Measurements from ENCODE around the gene ST6GALNAC4. TPM values are rescaled to one million over a fixed set of nuclear protein-coding genes. Genes with fewer than 3 reads are reported as not detected.
A peak's percentile ranks its signal among the peaks of the same experiment; 100 is the strongest.
"Not testable (repeated sequence)": the region's sequence is repeated elsewhere in the genome, so short reads cannot be mapped to it uniquely, and the experiment has no call there.

The ST6GALNAC4 gene
- total and polyA plus RNA-seq, 8 donors, result 3.7 to 33.6 (median 13.0) TPM

DNA sequence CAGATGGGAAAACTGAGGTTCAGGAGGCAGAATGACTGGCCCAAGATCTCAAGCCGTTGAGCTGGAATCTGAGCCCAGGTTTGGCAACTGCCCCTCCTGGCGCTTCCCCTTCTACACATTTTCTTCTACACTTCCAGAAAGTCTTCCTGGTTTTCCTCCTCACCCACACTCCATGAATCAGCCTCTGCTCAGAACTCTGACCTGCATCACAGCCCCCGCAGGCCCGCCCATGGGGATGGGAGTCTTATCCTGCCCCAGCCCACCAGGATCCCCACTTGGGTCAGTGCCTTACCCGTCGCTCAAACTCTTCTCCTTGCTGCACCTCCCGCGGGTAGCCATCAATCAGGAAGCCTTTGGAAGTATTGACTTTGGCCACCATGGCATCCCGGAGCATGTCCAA, 45.3 kb downstream of the ST6GALNAC4 start:
- whole genome bisulfite sequencing, 5 donors, result 81 to 96% (median 93%) methylated on average over 9 of the region's 9 CpGs
- no peak for DNase-seq
- intact Hi-C loops (cut with DNase I; ENCODE audit: low total_unique reads), result no loop called here
- Histone ChIP-seq H3K4me1 (peaks cover 31 to 36% (median 34%) of the 10 kb centered on the region in 4 donors), H3K27ac (no peak overlapping the region), H3K4me3 (no peak overlapping the region), H3K9me3 (no peaks in the 10 kb centered on the region), H3K36me3 (peaks cover 8 to 61% (median 48%) of the 10 kb centered on the region in 4 donors), H3K27me3 (no peaks in the 10 kb centered on the region)
- no peak for TF ChIP-seq POLR2A (IDR thresholded peaks at IDR 0.05)
- no peak for TF ChIP-seq EP300 (IDR thresholded peaks at IDR 0.05)
- TF ChIP-seq, protein P1, sequence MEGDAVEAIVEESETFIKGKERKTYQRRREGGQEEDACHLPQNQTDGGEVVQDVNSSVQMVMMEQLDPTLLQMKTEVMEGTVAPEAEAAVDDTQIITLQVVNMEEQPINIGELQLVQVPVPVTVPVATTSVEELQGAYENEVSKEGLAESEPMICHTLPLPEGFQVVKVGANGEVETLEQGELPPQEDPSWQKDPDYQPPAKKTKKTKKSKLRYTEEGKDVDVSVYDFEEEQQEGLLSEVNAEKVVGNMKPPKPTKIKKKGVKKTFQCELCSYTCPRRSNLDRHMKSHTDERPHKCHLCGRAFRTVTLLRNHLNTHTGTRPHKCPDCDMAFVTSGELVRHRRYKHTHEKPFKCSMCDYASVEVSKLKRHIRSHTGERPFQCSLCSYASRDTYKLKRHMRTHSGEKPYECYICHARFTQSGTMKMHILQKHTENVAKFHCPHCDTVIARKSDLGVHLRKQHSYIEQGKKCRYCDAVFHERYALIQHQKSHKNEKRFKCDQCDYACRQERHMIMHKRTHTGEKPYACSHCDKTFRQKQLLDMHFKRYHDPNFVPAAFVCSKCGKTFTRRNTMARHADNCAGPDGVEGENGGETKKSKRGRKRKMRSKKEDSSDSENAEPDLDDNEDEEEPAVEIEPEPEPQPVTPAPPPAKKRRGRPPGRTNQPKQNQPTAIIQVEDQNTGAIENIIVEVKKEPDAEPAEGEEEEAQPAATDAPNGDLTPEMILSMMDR (IDR thresholded peaks at IDR 0.05), result no peak
- no peak for TF ChIP-seq POLR2AphosphoS5 (IDR thresholded peaks at IDR 0.05)

DNA sequence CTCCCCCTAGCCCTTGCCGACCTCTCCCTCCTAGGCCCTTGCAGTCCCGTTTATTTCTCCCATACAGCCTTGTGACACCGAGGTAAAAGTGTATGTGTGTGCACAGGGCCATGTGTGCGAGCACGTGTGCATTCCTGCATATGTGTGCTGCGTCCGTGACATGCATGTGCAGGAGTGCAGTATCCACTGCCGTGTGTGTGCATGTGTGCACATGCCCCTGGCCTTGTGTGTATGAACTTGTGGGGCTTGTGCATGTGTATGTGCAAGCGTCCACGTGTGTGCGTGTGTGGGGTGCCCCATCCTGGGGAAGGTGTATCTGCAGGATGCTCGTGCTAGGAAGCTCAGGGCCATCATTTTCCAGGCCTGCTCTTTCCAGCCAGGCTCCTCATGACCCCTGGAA, 46.0 kb downstream of the ST6GALNAC4 start:
- Histone ChIP-seq H3K36me3 (peaks cover 8 to 61% (median 48%) of the 10 kb centered on the region in 4 donors), H3K27ac (no peak overlapping the region), H3K9me3 (no peaks in the 10 kb centered on the region), H3K4me1 (peaks cover 24 to 29% (median 28%) of the 10 kb centered on the region in 4 donors), H3K4me3 (no peak overlapping the region), H3K27me3 (no peaks in the 10 kb centered on the region)
- no peak for TF ChIP-seq POLR2AphosphoS5 (IDR thresholded peaks at IDR 0.05)
- TF ChIP-seq, protein P1 (IDR thresholded peaks at IDR 0.05), result no peak
- no peak for TF ChIP-seq EP300 (IDR thresholded peaks at IDR 0.05)
- TF ChIP-seq POLR2A (IDR thresholded peaks at IDR 0.05), result no peak
- no peak for DNase-seq
- WGBS, 5 donors, result 82 to 93% (median 86%) methylated on average over 12 of the region's 12 CpGs
- intact Hi-C loops (cut with DNase I; ENCODE audit: low total_unique reads), result no loop called here

DNA sequence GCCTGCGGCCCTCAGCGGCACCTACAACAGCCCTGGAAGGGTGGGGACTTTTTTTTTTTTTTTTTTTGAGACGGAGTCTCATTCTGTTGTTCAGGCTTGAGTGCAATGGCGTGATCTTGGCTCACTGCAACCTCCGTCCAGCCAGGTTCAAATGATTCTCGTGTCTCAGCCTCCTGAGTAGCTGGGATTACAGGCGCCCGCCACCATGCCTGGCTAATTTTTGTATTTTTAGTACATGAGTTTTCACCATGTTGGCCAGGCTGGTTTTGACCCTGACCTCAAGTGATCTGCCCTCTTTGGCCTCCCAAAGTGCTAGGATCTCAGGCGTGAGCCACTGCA, 46.7 kb downstream of the ST6GALNAC4 start:
- TF ChIP-seq, protein P1 (IDR thresholded peaks at IDR 0.05), result peak in 1 of 7 experiments; percentile 27
- intact Hi-C loops (cut with DNase I; ENCODE audit: low total_unique reads), result not testable (repeated sequence)

DNA sequence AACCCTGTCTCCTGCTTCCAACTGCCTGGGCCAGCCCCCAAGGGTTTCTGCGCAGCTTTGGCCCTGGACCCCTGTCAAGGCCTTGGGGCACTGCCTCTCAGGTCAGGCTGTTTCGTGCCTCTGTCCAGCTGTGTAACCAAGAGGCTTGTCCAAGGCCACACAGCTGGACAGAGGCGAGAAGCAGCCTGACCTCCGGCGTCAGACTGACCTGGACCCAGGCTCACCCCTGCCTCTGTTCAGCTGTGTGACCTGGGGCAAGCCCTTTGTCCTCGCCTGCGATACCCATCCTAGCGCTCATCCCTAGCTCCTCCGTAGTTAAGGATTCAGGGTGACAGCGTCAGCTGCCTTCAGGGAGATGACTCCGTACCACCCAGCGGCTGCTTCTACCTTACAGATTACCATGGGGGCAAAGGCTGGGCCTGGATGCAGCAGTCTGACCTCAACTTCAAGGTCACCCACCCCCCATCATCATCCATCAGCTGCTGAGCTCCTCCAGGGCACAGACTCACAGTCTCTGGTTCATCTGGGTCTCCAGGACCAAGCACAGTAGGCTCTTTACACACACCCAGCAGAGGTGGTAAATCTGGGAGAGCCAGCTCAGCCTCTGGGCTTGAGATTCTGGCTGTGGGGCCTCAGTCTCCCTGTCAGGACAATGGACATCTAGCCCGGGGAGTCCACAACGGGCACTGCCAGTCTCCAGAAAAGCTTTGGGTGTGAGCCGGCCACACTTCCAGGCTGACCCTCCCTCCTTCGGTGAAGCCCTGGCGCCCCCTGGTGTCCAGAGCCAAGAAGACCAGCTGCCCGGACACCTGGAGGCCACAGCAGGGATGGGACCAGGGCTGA, 47.3 kb downstream of the ST6GALNAC4 start:
- peak; percentile 90 to 92 for DNase-seq
- intact Hi-C loops (cut with DNase I; ENCODE audit: low total_unique reads), result loop anchor here (10.0 kb wide), 1 partner anchor 65 kb away; the partner anchor contains the start of gene FPGS
- peak in 1 of 3 donors; percentile 69 for TF ChIP-seq POLR2AphosphoS5 (IDR thresholded peaks at IDR 0.05)
- TF ChIP-seq EP300 (IDR thresholded peaks at IDR 0.05), result no peak
- TF ChIP-seq, protein P1 (IDR thresholded peaks at IDR 0.05), result peak in 5 of 7 experiments; percentile 56 to 96 (median 82)
- TF ChIP-seq POLR2A (IDR thresholded peaks at IDR 0.05), result no peak

More for the DNA sequence above, 46.7 kb downstream of the ST6GALNAC4 start:
- H3K27ac ChIP-seq, H3K4me3 ChIP-seq, DNase-seq, H3K27me3 ChIP-seq, H3K9me3 ChIP-seq: not testable (repeated sequence)
- H3K36me3 ChIP-seq, result peaks cover 8 to 61% (median 48%) of the 10 kb centered on the region in 4 donors
- 65 to 73% (median 68%) methylated on average over 8 to 9 of the region's 9 CpGs for WGBS, 5 donors
- H3K4me1 ChIP-seq, result peaks cover 16 to 21% (median 20%) of the 10 kb centered on the region in 4 donors

More for the DNA sequence above, 47.3 kb downstream of the ST6GALNAC4 start:
- Histone ChIP-seq H3K36me3 (peaks cover 8 to 61% (median 48%) of the 10 kb centered on the region in 4 donors), H3K27me3 (no peaks in the 10 kb centered on the region), H3K27ac (peak overlapping the region in 2 of 5 donors; percentile 14 to 35), H3K9me3 (no peaks in the 10 kb centered on the region), H3K4me1 (peaks cover 11 to 16% (median 14%) of the 10 kb centered on the region in 4 donors), H3K4me3 (no peak overlapping the region)
- WGBS, 5 donors, result 66 to 71% (median 67%) methylated on average over 9 to 18 of the region's 18 CpGs

All from stomach (tissue), 9 donors.